Panc1 (cell line): ENCODE results near the gene TOB1. TPM values are rescaled to one million over a fixed set of nuclear protein-coding genes. Genes with fewer than 3 reads are reported as not detected.

ENCODE experiments used
- ATAC-seq: fragments of 200-7000 bp; cut with Tn5 transposase; 2 replicates; pipeline ENCODE4 v1.9.1; 2020; ENCODE audit warnings: mild to moderate bottlenecking, moderate library complexity
- BruUV-seq: library from RNA; stranded (reverse); fragments of 400-500 nt; replicated peaks from 2 replicates; lab custom pipeline; 2021; lab: Mats Ljungman, UMichigan
- CTCF ChIA-PET: fragments of 300-600 bp; sonication (Branson Sonifier 250); formaldehyde crosslinking; loops from one replicate; lab custom pipeline; 2022; ENCODE audit warnings: antibody characterized with exemption; lab: Charles Lee
- POLR2A ChIA-PET: fragments of 300-600 bp; sonication (Branson Sonifier 250); formaldehyde crosslinking; loops from one replicate; lab custom pipeline; 2022; ENCODE audit warnings: antibody characterized with exemption; lab: Charles Lee
- DNase-seq: peaks from one replicate; pipeline ENCODE4 v3.0.0-alpha.2; 2010; ENCODE audit warnings: low read depth, low spot score
- H3K27ac ChIP-seq: 2 replicates; pipeline ENCODE4 v1.5.1; 2011; ENCODE audit warnings: mild to moderate bottlenecking, low read length, inconsistent platforms
- H3K27me3 ChIP-seq: fragments of 200-500 bp; sonication (Bioruptor generic); 2 replicates; pipeline ENCODE4 v1.6.0; 2014; ENCODE audit warnings: low read length, inconsistent platforms; ENCODE audit not compliant: control insufficient read depth, insufficient read depth
- H3K36me3 ChIP-seq: fragments of 200-500 bp; sonication (Bioruptor generic); 2 replicates; pipeline ENCODE4 v1.5.1; 2014; ENCODE audit warnings: inconsistent platforms, mild to moderate bottlenecking, low read length, moderate library complexity; ENCODE audit not compliant: control insufficient read depth, insufficient read depth
- H3K4me1 ChIP-seq: 2 replicates; pipeline ENCODE4 v1.5.1; 2011; ENCODE audit warnings: inconsistent platforms, mild to moderate bottlenecking, low read length, moderate library complexity; ENCODE audit not compliant: control insufficient read depth, insufficient read depth
- H3K4me3 ChIP-seq, 2 experiments: 2 replicates each; pipeline ENCODE4 v1.5.1; 2011 to 2012; ENCODE audit warnings: low read depth in 2 of 2, low read length in 2 of 2, mild to moderate bottlenecking in 2 of 2, inconsistent platforms in 1 of 2, moderate library complexity in 1 of 2
- H3K9me3 ChIP-seq: fragments of 200-500 bp; sonication (Bioruptor generic); 2 replicates; pipeline ENCODE4 v1.5.1; 2014; ENCODE audit warnings: low read depth, mild to moderate bottlenecking, inconsistent platforms, low read length, moderate library complexity; ENCODE audit not compliant: control insufficient read depth, insufficient read depth
- CTCF ChIP-seq: fragments of 450-650 bp; IDR thresholded peaks from 2 replicates; pipeline ENCODE4 v1.5.1; 2017; ENCODE audit warnings: mild to moderate bottlenecking
- POLR2AphosphoS5 ChIP-seq: IDR thresholded peaks from 2 replicates; pipeline ENCODE4 v1.6.1; 2012; ENCODE audit warnings: mild to moderate bottlenecking, low read depth, low read length, moderate library complexity
- REST ChIP-seq, 2 experiments: IDR thresholded peaks; 2 replicates each; pipeline ENCODE4 v1.6.1; 2011 to 2012; ENCODE audit warnings: low read depth in 2 of 2, control low read depth in 1 of 2, low read length in 1 of 2, mild to moderate bottlenecking in 1 of 2, moderate library complexity in 1 of 2; ENCODE audit not compliant: insufficient read depth in 1 of 2
- SIN3A ChIP-seq: IDR thresholded peaks from 2 replicates; pipeline ENCODE4 v1.6.1; 2012; ENCODE audit warnings: low read depth, mild to moderate bottlenecking, low read length, moderate library complexity, borderline replicate concordance; ENCODE audit not compliant: insufficient read depth
- TCF7L2 ChIP-seq: IDR thresholded peaks from 2 replicates; pipeline ENCODE4 v1.6.1; 2011; ENCODE audit warnings: mild to moderate bottlenecking, low read depth, low read length, inconsistent platforms
- in situ Hi-C: cut with HindIII; loops from 2 replicates; pipeline ENCODE4 v1.10.0; 2016; ENCODE audit warnings: low sequenced_read_pairs, low pct_unique_long_range_greater_than_20kb
- intact Hi-C: fragments of 100-400 bp; cut with micrococcal nuclease; formaldehyde crosslinking; loops from one replicate; pipeline ENCODE4 v1.10.0; 2022; ENCODE audit not compliant: unreplicated experiment
- total RNA-seq: library from RNA; stranded (reverse); gene quantifications from one replicate; pipeline ENCODE4 v1.2.1, GENCODE V29; 2021; ENCODE audit not compliant: unreplicated experiment

TOB1 gene
- total RNA-seq, 1 experiment from 2014 or later: 117 TPM

- ATAC-seq (peak; percentile 51), DNase-seq (no peak)
- ChIA-PET CTCF (interaction anchor here (0.6 to 3.2 kb wide), 2 partner anchors 38 to 57 kb away, joined by 3 to 51 read pairs; no protein-coding TSS in a partner anchor), POLR2A (interaction anchor here (0.7 to 1.1 kb wide), 2 partner anchors 25 to 58 kb away, joined by 3 to 8 read pairs; partner anchors contain the start of gene TOB1)
- H3K4me1 ChIP-seq: no peaks in the 10 kb centered on the region
- TF ChIP-seq TCF7L2 (no peak), REST (IDR thresholded peaks at IDR 0.05; ENCODE audit: insufficient read depth in 1 of 2, low read depth in 2 of 2, low read length in 1 of 2) (no peak), SIN3A (no peak), CTCF (no peak), POLR2AphosphoS5 (no peak)
- H3K9me3 ChIP-seq: no peaks in the 10 kb centered on the region
- H3K27me3 ChIP-seq: no peaks in the 10 kb centered on the region
- no peak overlapping the region for H3K4me3 ChIP-seq
- no TSS peak for BruUV-seq
- H3K27ac ChIP-seq: no peak overlapping the region
- H3K36me3 ChIP-seq: no peaks in the 10 kb centered on the region
- in situ Hi-C loops (no loop called here), intact Hi-C loops (loop anchor here (1.0 to 5.0 kb wide), 2 partner anchors 58 to 294 kb away; partner anchors contain the start of gene SPATA20)
Measured at GRCh38 chr17:50841277-50841948, 24.7 kb downstream of the TOB1 start.

- in situ Hi-C loops: no loop called here
- no peak for DNase-seq
- no peak for TF ChIP-seq POLR2AphosphoS5
Measured at GRCh38 chr17:50840311-50840851, 25.8 kb downstream of the TOB1 start.

More at GRCh38 chr17:50840311-50840851, 25.8 kb downstream of the TOB1 start:
- CTCF ChIA-PET: interaction anchor here (0.6 to 3.2 kb wide), 2 partner anchors 37 to 56 kb away, joined by 3 to 51 read pairs; no protein-coding TSS in a partner anchor
- POLR2A ChIA-PET: no interaction called here
- no peaks in the 10 kb centered on the region for H3K36me3 ChIP-seq
- H3K27ac ChIP-seq: no peak overlapping the region
- BruUV-seq: no TSS peak
- H3K27me3 ChIP-seq: no peaks in the 10 kb centered on the region
- no peak overlapping the region for H3K4me3 ChIP-seq
- intact Hi-C loops: loop anchor here (5.0 kb wide), 1 partner anchor 293 kb away; the partner anchor contains the start of gene SPATA20
- ATAC-seq: no peak
- H3K4me1 ChIP-seq: no peaks in the 10 kb centered on the region
- no peaks in the 10 kb centered on the region for H3K9me3 ChIP-seq
